OCI-M2 (cell line): ENCODE measurements around the gene LRCH1.

ENCODE experiments used
- DNase-seq: peaks from one replicate; lab custom pipeline; 2025; ENCODE audit not compliant: unreplicated experiment; lab: John Stamatoyannopoulos, UW

The LRCH1 gene

GRCh38 chr13:46687810-46688209 is 134.8 kb downstream of the LRCH1 start:
- no peak for DNase-seq

DNA sequence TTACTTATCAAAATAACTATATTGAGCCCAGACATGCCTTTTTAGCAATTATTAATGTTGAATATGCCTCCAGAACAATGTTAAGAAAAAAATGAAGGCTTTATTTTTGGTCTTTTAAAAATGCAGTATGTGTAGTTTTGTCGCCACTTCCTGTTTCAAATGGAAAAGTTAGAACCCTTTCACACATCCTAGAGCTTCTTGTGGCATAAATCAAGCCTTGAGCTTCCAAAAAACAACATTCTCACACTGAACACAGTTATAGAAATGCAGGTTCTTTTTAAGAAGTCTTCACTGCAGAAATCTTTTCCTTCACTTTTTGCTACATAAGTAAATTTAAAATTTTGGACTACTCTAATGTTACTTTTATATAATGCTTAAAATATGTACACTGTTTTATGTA is 135.3 kb downstream of the LRCH1 start:
- no peak for DNase-seq

DNA sequence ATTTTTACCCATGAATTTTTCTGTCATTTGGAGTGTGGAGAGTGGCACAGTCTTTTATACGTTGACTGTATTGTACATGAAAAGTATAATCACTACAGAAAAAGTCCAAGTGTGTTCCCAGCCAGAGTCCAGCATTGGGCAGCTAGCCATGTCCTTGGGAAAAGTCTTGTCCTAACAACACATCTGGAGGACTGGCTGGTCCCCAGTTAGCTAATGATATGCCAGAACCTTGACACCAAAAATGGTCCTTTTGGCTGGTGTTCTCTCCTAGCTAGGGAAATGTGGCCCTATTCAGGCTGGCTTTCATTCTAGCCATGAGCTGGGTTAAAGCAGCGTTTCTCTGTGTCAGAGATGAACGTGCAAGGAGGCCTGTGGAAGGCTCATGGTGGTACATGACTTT is 145.0 kb downstream of the LRCH1 start:
- DNase-seq, result no peak

- no peak for DNase-seq
Measured at GRCh38 chr13:46698910-46699460, 146.0 kb downstream of the LRCH1 start.

DNA sequence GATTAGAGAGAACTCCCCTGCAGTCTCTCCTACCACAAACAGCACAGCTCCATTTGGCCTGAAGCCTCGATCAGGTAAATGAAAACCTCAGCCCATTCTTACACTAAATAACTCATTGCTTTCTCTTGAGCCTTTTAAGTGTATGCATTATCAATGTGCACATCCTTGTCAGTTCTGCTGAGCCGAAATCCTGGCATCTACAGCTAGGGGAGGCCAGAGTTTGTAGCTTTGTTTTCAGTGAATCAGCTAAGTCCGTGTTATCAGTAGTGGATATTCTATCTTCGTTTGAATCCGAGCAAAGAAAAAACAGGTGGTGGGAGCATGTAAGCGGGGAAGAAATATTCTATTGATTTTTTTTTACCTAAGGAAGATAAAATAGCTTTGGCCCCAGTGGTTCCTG is 159.6 kb downstream of the LRCH1 start:
- DNase-seq, result no peak

GRCh38 chr13:46715363-46715762 is 162.4 kb downstream of the LRCH1 start:
- DNase-seq, result no peak

DNA sequence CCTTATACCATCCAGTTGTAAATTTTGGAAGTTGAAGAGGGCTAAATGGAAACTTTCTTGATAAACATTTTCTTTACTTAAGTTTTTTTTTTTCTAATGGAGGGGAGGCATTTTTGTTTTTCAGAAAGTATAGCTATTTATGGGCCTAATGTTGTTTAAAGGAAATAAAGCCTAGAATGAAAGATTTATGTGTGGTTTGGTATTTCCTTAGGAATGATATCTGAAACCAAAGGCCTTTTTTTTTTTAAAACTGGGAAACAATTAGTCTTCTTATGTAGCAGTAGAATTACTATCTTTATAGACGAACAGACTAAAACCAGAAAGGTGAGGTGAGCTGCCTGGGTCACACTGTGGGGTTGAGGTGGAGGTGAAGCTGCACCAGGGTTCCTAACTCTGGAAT is 163.9 kb downstream of the LRCH1 start:
- no peak for DNase-seq

DNA sequence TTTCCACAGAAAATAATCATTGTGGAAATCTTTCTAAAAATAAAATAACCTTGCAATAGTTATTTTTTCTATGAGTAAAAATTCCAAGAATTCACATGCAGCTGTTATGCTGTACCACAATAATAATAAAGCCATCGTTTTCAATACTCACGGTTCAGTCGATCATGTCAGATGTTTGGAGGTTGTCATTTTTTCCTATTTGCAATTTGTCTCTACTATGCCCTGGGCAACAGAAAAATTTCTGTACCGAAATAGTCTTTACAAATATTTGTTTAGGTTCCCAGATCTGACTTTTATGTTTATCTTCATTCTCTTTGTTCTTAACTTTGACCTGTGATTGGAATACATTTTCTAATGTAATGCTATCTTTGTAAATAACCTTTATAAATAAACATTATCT is 164.3 kb downstream of the LRCH1 start:
- no peak for DNase-seq

DNA sequence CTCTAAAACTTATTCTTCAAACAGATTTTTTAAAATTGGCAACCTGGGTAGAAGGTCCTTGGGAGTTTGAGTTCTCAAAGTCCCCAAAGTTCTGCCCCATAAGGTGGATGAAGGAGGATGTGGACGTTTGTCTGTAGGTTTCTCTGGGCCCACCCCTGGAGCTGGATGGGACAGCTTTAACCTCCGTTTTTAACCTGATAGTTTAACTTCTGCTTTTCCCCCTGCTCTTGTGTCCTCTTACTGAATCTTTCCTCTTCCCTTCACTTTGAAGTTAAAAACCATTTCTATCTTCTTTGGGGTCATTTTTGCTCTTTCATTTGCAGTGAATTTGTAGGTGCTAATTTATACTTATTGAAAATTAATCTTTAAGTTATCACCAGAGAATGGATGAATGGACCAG is 164.9 kb downstream of the LRCH1 start:
- no peak for DNase-seq

GRCh38 chr13:46720189-46720588 is 167.2 kb downstream of the LRCH1 start:
- DNase-seq, result no peak

DNA sequence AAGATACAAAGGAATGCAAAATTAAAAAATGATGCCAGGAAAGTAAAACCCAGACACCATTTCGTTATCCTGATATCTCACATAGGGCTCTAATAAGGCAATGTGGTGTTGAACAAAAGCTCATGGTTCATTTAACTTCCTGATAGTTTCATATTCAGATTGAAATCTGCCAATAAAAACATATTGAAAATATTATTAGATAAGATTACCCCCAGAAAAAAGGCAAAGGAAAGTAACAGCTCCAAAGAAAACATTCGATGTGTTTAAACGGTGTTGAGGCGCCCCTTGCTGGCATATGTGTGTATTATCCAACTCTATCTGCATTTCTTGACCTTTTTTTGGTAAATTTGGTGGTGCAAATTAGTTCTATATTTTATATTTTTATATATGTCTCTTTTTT is 168.1 kb downstream of the LRCH1 start:
- no peak for DNase-seq

DNA sequence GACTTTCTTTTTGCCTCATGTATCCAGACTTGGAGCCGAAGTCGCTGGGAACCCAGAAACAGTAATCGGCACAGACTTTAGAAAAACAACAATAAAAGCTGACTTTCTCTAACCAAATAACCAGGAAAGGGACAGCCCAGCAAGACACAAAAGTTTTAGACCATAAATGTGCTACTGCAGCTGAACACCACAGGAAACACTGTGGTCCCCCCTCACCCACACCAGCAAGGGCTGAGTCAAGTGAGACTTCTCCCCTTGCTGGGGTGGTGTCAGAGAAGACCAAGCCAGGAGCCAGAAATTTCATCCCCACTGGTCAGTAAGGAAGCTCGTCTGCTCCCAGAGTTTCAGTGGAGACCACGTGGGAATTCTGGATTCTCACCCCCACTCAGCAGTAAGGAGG is 173.4 kb downstream of the LRCH1 start:
- DNase-seq, result no peak

DNA sequence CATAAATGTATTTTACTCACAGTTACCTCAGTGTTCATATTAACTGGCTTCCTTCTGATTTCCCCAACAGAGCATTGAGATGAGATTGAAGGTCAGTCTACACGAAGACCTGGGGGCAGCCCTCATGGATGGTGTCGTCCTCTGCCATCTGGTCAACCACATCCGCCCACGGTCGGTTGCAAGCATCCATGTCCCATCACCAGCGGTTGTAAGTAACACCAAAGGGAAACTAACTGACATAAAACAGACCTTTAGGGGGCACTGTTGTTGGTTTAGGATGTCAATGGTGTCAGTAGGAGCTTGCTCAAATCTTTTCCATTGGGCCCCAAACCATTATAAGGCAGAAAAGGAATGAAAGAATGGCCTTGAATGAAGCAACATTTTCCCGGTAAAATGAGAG is 175.8 kb downstream of the LRCH1 start:
- DNase-seq, result no peak

GRCh38 chr13:46731535-46731934 is 178.6 kb downstream of the LRCH1 start:
- DNase-seq, result no peak

- DNase-seq, result no peak
Measured at GRCh38 chr13:46735425-46735824, 182.5 kb downstream of the LRCH1 start.

DNA sequence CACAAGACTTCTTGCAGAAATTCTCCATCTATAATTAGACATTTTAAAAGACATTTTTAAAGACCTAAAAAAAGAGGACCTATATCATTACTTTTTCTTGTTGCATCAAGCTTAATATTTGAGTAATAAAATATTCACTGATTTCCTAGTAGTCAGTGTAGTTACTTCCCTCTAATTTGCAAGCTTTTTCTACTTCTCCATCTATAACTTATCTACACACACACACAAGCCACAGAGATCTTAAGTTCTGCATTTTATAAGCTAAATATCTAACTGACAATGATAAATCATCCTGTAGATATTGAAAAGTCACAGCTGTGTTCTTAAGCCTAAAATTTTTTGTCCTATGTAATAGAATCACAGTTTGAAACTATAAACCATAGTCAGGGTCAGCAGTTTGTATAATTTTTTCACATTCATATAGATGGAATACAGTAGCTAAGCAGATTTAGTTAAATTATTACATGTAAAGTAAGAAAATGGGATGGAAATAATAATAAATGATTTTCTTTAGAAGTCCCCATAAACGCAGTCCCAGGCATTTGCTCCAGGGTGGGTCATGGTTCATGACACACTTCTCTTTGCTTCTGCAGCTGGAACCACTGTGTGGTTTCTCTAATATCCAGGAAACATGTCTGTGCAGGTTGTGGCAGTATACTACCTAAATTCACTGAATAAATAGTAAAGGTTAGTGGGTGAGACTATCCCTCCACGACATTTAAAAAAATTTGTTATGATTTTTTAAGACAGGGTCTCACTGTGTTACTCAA is 183.8 kb downstream of the LRCH1 start:
- no peak for DNase-seq

DNA sequence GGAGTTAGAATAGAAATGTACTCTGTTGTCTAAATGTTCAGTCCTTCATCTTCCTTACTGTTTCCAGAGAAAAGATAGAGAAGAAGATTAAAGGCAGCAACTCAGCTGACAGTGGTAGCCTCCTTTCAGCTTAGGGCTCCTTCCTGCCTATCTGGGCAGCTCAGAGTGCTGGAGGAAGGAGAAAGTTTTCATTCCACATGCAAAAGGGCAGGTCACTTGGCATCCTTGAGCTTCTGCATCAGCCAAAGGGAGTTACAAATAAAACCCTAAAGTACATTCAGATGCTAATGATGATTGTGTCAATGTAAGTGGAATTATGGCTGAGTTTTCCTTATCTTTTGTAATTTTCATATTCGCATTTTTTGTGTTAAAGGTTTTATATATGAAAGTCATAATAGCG is 185.1 kb downstream of the LRCH1 start:
- DNase-seq, result no peak

DNA sequence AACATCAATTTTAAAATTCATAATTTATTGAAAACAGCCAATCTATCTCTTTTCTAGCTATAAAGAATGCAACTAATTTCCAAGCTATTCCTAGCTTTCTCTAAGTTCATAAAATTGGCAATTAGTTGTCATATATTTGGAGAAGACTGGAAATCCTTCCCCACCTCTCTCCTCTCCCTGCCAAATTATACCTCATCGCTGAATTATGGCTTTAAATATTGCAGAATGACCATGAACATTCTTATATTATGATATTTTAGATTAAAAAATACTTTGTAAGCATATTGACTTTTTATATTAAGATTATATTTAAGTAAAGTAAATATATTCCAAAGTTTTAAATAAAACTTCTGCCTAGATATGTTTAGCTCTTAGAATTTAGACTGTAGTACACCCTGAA is 185.8 kb downstream of the LRCH1 start:
- DNase-seq, result no peak

GRCh38 chr13:46739447-46740098 is 186.6 kb downstream of the LRCH1 start:
- DNase-seq, result no peak

GRCh38 chr13:46743191-46743590 is 190.2 kb downstream of the LRCH1 start:
- DNase-seq, result no peak

- no peak for DNase-seq
Measured at GRCh38 chr13:46745062-46745461, 192.1 kb downstream of the LRCH1 start.

DNA sequence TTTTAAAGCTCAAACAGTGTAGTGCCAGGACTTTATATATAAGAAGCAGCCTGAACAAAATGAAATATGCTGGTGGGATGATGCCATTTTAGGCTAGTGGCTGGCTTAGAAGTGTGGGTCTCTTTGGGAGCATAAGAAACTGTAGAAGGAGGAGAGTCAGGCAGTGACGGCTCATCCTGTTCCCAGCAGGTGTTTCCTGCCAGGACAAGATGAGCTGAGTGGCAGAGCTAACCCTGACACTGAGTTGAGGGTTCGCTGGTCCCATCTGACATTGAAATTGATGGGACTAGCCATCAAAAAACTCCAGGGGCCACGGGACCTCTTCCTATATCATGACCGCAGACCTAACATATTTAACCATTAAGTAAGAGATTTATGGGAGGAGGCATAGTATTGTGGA is 192.7 kb downstream of the LRCH1 start:
- DNase-seq, result no peak
